NOMO-1 treated with DMSO at 0.1 percent for 48 hours (cell line): ENCODE measurements around the gene MYO18B.
A peak's percentile ranks its signal among the peaks of the same experiment; 100 is the strongest.

ENCODE experiments used
- DNase-seq: peaks from one replicate; lab custom pipeline; 2025; ENCODE audit not compliant: unreplicated experiment; lab: John Stamatoyannopoulos, UW

Gene MYO18B

DNA sequence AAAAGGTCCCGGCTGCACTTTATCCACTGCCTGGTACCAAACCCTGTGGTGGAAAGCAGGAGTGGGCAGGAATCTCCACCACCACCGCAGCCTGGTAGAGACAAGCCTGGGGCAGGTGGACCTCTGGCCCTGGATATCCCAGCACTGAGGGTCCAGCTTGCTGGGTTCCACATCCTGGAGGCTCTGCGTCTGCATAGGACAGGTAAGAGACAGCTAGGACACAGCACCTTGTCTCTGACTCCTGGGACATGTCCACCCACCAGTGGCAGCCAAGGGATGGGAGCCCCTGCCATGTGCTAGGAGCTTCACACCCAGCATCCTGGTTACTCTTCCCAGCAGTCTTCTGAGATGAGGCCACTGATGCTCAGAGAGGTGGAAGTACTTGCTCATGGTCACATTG lies 105.5 kb downstream of the MYO18B start:
- DNase-seq, result no peak

GRCh38 chr22:25848954-25849353 lies 107.0 kb downstream of the MYO18B start:
- DNase-seq, result no peak

GRCh38 chr22:25849522-25849921 lies 107.5 kb downstream of the MYO18B start:
- DNase-seq, result no peak

GRCh38 chr22:25852223-25852622 lies 110.2 kb downstream of the MYO18B start:
- DNase-seq, result no peak

GRCh38 chr22:25853078-25853477 lies 111.1 kb downstream of the MYO18B start:
- no peak for DNase-seq

DNA sequence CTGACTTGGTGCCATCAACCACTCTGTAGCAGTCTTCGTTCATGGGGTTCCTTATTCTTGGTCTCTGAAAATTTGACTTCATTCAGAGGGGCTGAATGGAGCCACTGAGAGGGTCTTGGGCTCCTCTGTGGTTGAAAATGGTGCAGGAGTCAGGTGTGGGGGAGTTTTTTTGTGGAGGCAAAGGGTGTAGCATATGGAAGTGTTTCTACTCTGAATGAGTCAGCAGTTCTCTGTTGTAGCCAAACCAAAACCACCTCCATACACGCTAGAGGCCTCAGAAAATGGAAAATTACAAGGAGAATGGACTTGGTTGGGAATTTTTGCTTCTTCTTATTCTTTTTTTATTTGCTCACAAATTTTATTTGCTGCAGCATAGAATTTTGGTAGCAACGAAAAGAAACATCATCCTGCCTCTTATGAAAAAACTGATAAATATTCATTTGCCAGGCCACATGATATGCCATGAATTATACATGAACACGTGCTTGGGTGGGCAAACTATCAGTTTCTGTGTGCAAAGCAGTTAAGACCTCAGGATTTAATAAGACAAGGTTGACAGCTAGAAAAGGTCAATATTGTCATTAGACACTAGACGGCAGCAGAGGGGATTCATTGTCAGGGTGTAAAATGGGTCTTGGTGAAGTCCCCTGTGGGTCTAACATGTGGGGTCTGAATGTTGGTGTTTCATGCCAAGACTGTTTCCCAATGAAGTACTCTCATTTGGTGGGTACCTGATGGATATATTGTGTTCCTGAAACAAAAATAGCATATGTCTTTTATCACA lies 111.7 kb downstream of the MYO18B start:
- no peak for DNase-seq

DNA sequence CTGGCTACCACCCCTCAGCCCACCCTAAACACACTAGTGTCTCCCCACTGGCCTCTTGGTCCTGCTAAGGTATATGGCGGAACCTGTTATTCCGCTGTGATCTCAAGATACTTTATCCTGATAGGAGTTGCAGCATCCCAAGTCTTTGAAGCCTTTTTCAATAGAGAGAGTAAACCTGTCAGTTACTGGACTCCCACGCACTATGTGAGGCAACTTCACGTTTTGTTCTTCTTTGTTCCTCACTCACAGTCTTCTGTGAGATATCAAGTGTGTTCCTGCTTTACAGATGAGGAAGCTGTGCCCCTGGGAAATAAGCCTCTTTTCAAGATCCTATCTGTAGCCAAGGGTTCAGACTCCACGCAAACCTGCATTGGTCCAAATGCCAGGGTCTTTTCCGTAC lies 127.8 kb downstream of the MYO18B start:
- DNase-seq, result no peak

- DNase-seq, result no peak
These were observed 132.3 kb downstream of the MYO18B start for GRCh38 chr22:25874327-25874726.

DNA sequence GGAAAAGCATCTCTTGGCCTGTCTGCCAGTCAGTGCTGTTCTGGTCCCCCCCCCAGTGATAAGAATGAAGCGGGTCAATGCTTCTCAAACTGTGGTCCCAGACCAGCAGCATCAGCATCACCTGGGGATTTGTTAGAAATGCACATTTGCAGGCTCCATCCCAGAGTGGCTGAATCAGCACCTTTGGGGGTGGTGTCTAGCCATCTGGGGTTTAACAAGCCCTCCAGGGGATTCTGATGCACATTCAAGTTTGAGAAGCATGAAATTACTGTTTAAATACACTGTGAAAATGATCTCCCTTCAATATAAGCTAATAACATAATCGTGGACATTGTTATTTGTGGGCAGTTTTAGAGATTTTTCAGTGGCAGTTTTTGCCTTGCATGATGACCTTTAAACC lies 133.5 kb downstream of the MYO18B start:
- DNase-seq, result no peak

DNA sequence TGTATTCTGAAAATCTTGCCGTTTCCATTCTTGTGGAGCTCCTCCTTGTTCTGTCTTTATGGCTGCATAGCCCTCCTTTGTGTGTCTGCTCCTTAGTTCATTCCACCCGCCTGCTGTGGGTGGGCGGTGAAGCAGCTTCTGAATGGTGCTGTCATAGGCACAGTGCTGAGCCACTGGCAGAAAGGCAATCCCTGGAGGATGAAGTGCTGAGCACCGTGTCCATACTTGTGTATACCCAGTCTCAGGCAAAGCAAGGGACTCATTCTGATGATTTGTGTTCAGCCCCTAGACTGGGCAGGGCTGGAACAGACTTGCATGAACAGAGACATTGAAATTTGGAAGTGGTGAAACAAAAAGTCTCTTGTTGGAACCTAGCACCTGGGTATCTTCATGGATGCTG lies 134.9 kb downstream of the MYO18B start:
- DNase-seq, result no peak

GRCh38 chr22:25878933-25879332 lies 136.9 kb downstream of the MYO18B start:
- DNase-seq, result no peak

DNA sequence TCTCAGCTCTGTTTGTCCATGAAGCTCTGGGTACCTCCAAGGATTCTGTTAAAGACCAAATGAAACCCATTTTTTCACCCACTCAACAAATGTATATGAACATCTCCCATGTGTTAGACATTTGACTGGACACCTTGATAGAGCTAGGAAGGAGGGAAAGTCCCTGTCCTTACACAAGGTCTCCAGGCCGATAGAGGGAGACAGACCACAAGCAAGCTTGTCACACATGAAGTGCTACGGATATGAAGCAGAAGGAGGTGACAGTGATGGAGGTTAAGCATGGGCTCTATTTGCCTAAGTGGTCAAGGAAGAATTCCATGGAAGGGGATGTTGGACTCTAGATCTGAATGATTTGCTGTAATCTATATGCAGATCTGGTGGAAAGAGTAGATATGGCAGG lies 138.5 kb downstream of the MYO18B start:
- peak; percentile 6 for DNase-seq

GRCh38 chr22:25881210-25881755 lies 139.3 kb downstream of the MYO18B start:
- DNase-seq, result no peak

- DNase-seq, result no peak
These were observed 140.4 kb downstream of the MYO18B start for GRCh38 chr22:25882360-25882759.

DNA sequence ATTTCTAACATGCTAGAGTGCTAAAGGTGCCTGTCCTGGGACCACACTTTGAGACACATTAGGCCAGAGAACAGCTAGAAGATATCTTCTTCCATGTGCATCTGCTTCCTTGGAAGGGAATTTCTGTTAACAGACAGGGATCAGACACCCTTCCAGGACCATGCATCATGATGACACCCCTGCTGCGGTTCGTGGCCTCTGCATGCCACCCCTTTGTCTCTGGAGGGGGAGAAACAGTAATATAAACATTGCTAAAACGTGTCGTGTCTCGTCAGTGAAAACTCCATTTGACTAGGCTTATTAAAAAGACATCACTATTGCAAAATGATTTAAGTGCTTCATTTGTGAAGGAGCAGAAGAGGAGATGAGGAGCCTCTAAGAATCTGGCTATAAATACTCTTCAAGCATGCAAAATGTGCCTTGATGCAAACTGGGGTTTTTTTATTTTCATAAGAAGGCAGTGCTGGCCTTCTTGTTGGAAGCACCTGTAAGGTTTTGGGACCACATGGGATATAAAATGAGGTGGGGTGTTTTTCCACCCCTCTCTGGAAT lies 141.6 kb downstream of the MYO18B start:
- DNase-seq, result no peak

DNA sequence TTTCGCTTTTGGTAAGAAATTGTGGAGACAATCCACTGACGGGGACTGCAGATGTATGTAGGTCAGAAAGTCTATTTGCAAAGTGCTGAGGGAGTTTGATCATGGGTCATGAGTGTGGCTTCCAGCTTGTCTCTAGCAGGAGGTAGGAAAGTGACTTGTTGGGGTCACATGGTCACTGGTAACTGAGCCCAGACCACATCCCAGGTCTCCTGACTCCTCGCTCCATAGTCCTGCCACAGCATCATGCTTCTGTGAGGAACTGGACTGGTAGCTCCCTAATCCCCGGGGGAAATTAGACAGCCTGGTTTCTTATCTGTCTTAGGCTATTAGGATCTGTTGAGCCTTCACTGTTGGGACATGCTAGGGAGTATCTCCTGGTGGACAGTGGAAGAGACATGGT lies 142.1 kb downstream of the MYO18B start:
- DNase-seq, result no peak

- DNase-seq, result no peak
These were observed 146.5 kb downstream of the MYO18B start for GRCh38 chr22:25888399-25889054.

DNA sequence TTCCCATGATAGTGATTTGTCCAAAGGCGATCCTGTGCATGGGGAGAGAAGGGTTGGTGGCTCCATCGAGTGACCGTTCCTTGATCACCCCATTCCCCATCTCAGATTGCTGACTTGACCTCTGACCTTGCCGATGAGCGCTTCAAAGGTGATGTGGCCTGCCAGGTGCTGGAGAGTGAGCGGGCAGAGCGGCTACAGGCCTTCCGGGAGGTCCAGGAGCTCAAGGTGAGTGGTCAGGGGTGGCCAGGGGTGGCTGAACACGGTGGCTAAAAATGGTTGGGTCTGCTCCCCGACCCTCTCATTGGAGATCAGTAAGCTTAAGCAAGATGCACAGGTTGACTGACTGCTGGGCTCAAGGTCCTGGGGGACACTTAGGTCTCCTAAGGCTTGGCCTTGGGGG lies 148.7 kb downstream of the MYO18B start:
- no peak for DNase-seq

- no peak for DNase-seq
These were observed 150.7 kb downstream of the MYO18B start for GRCh38 chr22:25892678-25893077.

- no peak for DNase-seq
These were observed 153.7 kb downstream of the MYO18B start for GRCh38 chr22:25895678-25896077.

DNA sequence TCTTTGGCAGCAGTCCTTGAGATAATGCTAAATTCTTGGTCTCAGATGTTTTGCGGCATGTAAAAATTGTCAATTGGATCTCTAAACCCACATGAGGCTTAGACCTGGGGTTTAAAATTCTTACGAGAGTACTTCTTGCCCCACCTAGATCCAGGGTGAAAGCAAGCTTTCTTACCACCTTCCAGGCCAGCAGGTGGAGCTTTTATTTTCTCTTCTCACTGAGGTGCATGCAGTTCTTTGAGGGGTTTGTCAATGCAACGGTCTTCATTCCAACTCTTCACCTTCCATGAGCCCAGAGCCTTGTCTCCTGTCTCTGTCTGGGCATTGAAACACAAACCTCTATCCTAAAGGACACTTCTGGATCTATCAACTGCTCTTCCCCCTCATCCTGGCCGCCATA lies 154.1 kb downstream of the MYO18B start:
- DNase-seq, result no peak

DNA sequence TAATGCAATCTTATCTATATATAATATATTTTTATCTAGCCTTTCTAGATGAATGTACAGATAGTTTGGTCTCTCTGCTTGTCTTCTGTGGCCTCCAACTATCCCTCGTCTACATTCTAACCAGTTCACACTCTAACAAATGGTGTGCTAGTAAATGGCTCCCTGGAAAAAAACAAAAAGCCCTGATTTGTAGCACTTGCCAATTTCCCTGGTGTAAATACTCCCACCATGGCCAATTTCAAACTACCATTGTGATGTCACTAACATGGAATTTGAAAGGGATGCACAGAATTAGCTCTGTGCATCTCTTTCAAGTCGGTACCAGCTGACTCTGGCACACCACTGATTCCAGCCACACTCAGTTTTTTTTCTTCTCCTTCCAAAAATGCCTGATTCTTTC lies 154.6 kb downstream of the MYO18B start:
- DNase-seq, result no peak
